GM10847 (cell line): ENCODE data around the gene RC3H2.

ENCODE experiments used
- POLR2A ChIP-seq: IDR thresholded peaks from 2 replicates; pipeline ENCODE4 v1.6.1; 2011; ENCODE audit not compliant: insufficient read length; ENCODE audit errors: extremely low read depth

Gene RC3H2

GRCh38 chr9:122936883-122937282 is 31.7 kb upstream of the RC3H2 start:
- no peak for TF ChIP-seq POLR2A

- TF ChIP-seq POLR2A: no peak
These were observed 31.3 kb upstream of the RC3H2 start for GRCh38 chr9:122936464-122936863.

- peak; percentile 80 for TF ChIP-seq POLR2A
These were observed 26.3 kb upstream of the RC3H2 start, which contains the start of gene ZBTB26 for GRCh38 chr9:122931226-122932121. TSS of gene ZBTB26 (minus strand) at chr9:122931512. CDS start at chr9:122919934, 11,578 bp downstream.

- TF ChIP-seq POLR2A: no peak
These were observed 25.5 kb upstream of the RC3H2 start for GRCh38 chr9:122930541-122931225.

- TF ChIP-seq POLR2A: no peak
These were observed 24.7 kb upstream of the RC3H2 start for GRCh38 chr9:122929796-122930354.

- TF ChIP-seq POLR2A: no peak
These were observed 18.8 kb upstream of the RC3H2 start for GRCh38 chr9:122923947-122924346.

- no peak for TF ChIP-seq POLR2A
These were observed 17.6 kb upstream of the RC3H2 start for GRCh38 chr9:122922713-122923112.

GRCh38 chr9:122918310-122918709 is 13.2 kb upstream of the RC3H2 start:
- no peak for TF ChIP-seq POLR2A

GRCh38 chr9:122912964-122913673 is 8.0 kb upstream of the RC3H2 start, which contains the start of gene ZBTB6:
TSS of gene ZBTB6 (minus strand) at chr9:122913323. CDS start at chr9:122912072, 1,251 bp downstream.
- peak; percentile 56 for TF ChIP-seq POLR2A

GRCh38 chr9:122912671-122912963 is 7.5 kb upstream of the RC3H2 start:
- TF ChIP-seq POLR2A: no peak

GRCh38 chr9:122904466-122904822 is 715 bp downstream of the RC3H2 start:
- no peak for TF ChIP-seq POLR2A

- TF ChIP-seq POLR2A: no peak
These were observed 4.4 kb downstream of the RC3H2 start for GRCh38 chr9:122900791-122901190.

GRCh38 chr9:122897969-122898368 is 7.2 kb downstream of the RC3H2 start:
- no peak for TF ChIP-seq POLR2A

GRCh38 chr9:122888480-122888879 is 16.7 kb downstream of the RC3H2 start:
- no peak for TF ChIP-seq POLR2A

- no peak for TF ChIP-seq POLR2A
These were observed 22.0 kb downstream of the RC3H2 start for GRCh38 chr9:122883125-122883524.
